NT2/D1 (cell line): ENCODE results near the gene PTPRN2.

Experiments used
- SUZ12 ChIP-seq: IDR thresholded peaks from 2 replicates; pipeline ENCODE4 v1.6.1; 2011; ENCODE audit not compliant: insufficient read length, insufficient read depth; ENCODE audit errors: extremely low read depth
- YY1 ChIP-seq: IDR thresholded peaks from 2 replicates; pipeline ENCODE4 v1.6.1; 2011; ENCODE audit not compliant: insufficient read length, insufficient read depth
- ZNF274 ChIP-seq: IDR thresholded peaks from 2 replicates; pipeline ENCODE4 v1.6.1; 2011; ENCODE audit warnings: mild to moderate bottlenecking, low read depth, low read length

DNA sequence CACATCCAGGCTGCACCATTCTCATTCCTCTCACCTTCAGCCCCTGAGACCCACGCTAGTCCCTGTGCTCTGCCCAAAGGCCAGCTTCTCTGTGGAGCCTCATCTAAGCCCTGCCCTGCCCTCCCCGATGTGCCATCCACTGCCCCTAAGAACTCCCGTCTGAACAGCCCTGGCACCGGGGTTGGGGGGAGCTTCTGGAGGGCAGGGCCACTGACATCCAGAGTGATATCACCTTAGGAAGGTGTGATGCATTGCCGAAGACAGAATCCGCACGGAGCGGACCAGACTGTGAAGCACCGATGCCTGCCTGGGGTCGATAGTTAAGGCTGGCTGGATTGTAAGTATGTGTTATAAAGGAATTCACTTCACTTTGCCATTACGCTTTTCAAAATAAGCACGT is 511.0 kb downstream of the PTPRN2 start:
- TF ChIP-seq YY1 (no peak), ZNF274 (no peak), SUZ12 (no peak)
